Hematopoietic multipotent progenitor cell treated with erythropoietin and hydrocortisone succinate and interleukin-3 and kit ligand, for 6 days (in vitro differentiated cells): ENCODE measurements around the gene MUC4.
A peak's percentile ranks its signal among the peaks of the same experiment; 100 is the strongest.
"Not testable (repeated sequence)": the region's sequence is repeated elsewhere in the genome, so short reads cannot be mapped to it uniquely, and the experiment has no call there.

ENCODE experiments used
- DNase-seq: peaks from one replicate; pipeline ENCODE4 v3.0.0-alpha.2; 2015

MUC4 gene

DNA sequence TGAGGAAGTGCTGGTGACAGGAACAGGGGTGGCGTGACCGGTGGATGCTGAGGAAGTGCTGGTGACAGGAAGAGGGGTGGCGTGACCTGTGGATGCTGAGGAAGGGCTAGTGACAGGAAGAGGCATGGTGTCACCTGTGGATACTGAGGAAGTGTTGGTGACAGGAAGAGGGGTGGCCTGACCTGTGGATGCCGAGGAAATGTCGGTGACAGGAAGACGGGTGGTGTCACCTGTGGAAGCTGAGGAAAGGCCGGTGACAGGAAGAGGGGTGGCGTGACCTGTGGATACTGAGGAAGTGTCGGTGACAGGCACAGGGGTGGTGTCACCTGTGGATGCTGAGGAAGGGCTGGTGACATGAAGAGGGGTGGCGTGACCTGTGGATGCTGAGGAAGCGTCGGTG, 30.5 kb downstream of the MUC4 start:
- not testable (repeated sequence) for DNase-seq

- DNase-seq: no peak
Observed at GRCh38 chr3:195777975-195778374, 33.8 kb downstream of the MUC4 start.

DNA sequence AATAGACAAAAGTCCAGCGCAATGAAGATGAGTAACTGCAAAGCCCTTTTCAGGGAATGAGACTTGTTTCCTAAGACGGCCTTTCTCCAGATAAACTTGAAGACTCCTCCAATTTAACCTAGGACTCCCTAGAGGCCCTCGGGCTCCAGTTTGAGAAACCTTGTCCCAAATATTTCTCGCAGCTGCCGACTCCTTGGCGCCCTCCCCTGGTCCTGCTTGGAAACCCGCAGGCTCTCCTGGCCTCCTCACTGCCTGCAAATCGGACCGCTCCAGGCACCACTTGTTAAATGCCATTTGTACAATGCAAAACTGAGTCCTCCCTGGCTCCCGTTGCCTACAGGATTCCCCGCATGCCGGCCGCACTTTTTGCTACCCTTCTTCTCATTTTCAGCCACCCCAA, 36.8 kb downstream of the MUC4 start:
- DNase-seq: peak; percentile 52

GRCh38 chr3:195773956-195774537, 37.7 kb downstream of the MUC4 start:
- no peak for DNase-seq

- no peak for DNase-seq
Observed at GRCh38 chr3:195771646-195772300, 40.0 kb downstream of the MUC4 start.

- DNase-seq: not testable (repeated sequence)
Observed at GRCh38 chr3:195770841-195771645, 40.7 kb downstream of the MUC4 start.

DNA sequence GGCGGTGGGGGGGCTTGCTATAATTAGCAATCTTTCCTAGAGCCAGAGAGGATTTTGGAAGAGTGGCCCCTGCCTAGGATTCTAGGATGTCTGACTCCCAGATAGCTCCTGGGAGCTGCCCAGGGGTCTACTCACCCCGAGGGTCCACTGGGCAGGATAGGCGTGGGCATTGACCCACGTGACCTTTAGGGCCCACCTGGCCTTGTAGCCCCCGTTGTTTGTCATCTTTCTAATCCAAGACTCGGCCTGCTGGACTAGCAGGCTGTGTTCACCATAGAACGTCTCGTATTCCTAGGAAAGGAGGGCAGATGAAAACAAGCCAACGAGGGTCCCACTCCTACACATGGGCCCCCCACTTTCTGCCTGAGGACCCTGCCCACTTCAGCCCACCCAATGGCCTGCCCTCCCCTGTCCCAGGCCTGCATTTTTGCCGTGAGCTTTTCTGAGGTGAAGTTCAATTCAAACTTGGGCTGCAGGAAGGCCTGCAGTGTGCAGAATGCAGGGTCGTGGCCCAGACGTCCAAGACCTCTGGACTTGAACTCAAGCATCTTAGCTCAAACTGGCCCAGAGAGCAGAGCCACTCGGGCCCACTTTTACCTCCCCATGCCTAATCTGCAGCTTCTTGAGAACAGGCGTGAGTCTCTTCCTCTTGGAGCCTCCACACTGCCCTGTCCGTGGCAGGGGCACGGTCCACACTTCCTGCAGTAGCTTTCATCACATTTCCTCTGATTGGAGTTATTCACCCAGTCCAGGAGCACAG, 41.5 kb downstream of the MUC4 start:
- DNase-seq: no peak

DNA sequence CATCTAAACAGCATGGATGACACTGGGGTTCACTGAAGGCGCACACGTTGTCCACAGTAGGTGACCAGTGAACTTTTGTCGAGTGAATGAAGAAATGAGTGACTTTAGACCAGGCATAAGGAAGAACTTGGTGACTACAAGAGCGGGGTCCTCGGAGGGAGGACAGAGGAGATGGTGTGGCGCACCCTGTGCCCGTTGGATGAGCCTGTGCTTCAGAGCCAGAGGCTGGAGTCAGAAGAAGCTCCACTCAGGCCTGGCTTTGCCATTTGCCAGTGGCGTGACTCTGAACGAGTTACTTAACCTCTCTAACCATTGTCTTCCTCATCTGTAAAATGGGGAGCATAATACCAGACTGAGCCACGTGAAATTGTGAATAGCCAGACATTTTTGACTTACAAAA, 42.2 kb downstream of the MUC4 start:
- no peak for DNase-seq

DNA sequence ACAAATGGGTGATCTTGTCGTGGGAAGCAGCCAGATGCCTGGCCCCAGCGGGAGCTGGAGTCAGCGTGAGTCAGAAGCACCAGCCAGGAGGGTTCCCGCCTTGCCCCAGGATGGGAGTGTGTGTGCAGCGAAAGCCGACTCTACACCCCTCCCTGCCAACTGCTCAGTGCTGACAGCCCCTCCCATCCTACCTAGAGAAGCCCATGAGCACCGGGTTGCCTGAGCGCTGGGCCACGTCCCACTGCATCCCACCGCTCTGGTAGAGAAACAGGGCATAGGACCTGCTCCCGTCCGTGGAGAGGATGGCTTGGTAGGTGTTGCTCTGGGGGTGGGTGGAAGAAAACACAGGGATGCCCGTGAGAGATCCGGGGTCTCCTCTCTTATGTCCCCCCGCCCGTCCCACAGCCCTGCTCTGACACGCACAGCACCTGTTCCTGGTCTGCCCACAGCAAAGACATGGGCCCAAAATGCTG, 42.9 kb downstream of the MUC4 start:
- DNase-seq: no peak

GRCh38 chr3:195768414-195768813, 43.3 kb downstream of the MUC4 start:
- no peak for DNase-seq

GRCh38 chr3:195767792-195768191, 43.9 kb downstream of the MUC4 start:
- no peak for DNase-seq

GRCh38 chr3:195766671-195767070, 45.1 kb downstream of the MUC4 start:
- DNase-seq: no peak

- no peak for DNase-seq
Observed at GRCh38 chr3:195764961-195765706, 46.6 kb downstream of the MUC4 start.

DNA sequence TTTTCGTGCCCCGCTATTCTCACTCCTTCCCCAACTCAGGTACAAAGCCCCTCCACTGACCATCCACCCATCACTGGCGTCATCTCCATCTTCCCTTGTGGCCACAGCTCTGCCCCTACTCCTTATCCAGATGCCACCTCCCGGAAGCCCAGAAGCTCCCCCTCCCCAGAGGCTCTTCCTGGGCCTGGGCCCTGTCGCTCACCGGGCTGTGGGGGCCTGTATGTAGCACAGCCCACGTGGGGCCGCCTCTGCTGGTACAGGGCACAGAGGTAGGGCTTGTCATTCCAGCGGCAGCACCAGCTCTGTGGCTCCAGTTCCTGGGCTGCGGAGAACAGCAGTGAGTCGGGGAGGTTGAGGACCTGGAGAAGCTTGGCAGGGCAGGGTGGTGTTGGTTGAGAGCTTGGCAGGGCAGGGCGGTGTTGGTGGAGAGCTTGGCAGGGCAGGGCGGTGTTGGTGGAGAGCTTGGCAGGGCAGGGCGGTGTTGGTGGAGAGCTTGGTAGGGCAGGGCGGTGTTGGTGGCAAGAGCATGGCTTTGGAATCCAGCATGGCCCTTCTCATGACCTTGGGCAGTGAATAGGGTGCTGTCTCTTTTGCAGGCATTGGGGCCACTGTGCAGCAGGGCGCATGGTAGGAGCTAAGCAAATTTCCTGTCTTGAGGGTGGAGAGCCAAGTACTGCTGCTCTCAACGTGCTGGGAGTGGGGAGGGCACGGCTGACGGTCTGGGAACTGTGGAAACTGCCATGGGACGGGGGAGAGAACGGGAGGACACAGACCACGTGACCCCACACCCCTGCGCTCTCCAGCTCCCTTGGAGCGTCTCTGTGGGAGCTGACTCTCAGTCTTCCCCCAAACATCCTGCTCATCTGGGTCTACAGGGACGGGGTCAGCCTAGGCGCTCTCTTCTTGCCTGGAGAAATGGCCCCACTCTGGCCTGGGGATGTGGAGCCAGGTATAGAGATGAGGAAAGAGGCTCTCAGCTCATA, 47.6 kb downstream of the MUC4 start:
- DNase-seq: no peak

DNA sequence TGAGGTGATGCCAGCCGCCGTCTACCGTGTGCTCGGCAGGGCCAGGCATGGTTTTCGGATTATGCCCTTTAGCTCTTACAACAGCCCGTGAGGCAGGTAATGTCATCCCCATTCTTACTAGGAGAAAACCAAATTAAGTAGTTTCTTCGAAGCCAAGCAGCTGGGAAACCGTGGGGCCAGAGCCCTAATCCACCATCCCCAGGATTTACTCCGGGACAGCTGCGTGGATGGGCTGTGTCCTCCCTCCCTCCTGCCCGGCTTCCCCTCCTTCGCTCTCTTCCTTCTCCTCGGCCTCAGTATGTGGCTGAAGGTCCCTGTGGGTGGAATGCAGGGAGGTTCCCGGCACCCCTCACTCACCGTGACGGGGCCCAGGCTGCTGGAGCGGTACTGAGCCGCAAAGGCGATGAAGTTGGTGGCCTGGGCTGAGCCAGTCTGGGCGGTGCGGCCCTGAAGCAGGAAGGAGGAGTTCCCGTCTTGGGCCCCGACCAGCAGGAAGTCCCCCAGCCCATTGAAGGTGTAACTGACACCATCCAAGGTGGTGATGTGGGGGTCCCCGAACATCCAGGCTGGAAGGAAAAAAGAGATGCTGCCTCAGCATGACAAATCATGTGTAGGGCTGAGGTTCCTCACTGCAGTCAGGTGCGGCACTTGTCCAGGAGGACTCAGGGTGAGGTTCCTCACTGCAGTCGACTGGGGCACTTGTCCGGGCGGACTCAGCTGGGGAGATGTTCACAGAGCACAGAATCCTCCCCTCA, 48.5 kb downstream of the MUC4 start:
- no peak for DNase-seq

- DNase-seq: no peak
Observed at GRCh38 chr3:195762611-195763010, 49.1 kb downstream of the MUC4 start.

DNA sequence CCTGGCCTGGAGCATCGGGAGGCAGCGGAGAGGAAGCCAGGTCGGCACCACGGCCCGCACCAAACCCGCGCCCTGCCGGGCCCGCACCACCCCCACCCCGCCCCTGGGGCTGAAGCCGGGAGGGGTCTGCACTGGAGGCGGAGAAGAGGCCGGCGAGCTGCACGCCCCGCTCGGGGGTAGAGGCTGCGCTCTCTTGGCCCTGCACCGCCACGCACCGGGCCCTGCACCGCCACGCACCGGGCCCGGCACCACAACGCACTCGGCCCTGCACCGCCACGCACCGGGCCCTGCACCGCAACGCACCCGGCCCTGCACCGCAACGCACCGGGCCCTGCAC, 49.5 kb downstream of the MUC4 start:
- DNase-seq: no peak

DNA sequence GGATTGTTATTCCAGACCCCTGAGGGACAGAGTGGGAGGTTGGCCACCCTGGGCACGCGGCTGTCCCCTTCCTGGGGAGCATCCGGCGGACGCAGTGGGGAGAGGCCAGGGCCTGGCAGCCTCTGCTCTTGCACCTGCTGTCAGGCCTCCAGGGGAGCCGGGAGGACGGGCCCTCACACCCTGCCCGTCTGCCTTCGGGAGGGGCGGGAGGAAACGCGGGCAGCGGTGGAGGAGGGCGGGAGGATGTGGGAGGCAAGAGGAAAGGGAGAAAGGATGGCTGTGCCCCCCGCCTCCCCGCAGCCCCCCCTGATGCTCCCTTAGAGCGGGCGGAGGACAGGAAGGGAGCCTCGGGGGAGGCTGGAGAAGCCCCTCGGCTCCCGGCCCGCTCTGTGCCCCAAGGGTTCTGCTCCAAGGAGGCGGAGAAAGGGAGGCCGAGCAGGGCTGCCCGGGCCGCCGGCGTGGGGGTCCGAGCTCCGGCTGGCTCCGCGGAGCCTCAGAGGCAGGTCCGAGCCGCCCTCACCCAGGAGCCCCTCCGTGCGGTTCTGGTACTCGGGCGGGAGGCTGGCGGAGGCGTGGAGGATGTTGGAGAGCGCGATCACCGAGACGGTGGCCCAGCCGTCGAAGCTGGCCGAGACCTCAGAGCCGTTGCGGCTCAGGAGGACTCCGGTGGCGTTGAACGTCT, 50.0 kb downstream of the MUC4 start:
- DNase-seq: no peak

- no peak for DNase-seq
Observed at GRCh38 chr3:195761123-195761566, 50.6 kb downstream of the MUC4 start.
